ENCODE data around the gene RAPGEF6. TPM values are rescaled to one million over a fixed set of nuclear protein-coding genes. Genes with fewer than 3 reads are reported as not detected.
"Not testable (repeated sequence)": the region's sequence is repeated elsewhere in the genome, so short reads cannot be mapped to it uniquely, and the experiment has no call there.

Gene RAPGEF6
- total RNA-seq, 2 donors from 2014 or later, result 15.5 to 43.0 TPM

DNA sequence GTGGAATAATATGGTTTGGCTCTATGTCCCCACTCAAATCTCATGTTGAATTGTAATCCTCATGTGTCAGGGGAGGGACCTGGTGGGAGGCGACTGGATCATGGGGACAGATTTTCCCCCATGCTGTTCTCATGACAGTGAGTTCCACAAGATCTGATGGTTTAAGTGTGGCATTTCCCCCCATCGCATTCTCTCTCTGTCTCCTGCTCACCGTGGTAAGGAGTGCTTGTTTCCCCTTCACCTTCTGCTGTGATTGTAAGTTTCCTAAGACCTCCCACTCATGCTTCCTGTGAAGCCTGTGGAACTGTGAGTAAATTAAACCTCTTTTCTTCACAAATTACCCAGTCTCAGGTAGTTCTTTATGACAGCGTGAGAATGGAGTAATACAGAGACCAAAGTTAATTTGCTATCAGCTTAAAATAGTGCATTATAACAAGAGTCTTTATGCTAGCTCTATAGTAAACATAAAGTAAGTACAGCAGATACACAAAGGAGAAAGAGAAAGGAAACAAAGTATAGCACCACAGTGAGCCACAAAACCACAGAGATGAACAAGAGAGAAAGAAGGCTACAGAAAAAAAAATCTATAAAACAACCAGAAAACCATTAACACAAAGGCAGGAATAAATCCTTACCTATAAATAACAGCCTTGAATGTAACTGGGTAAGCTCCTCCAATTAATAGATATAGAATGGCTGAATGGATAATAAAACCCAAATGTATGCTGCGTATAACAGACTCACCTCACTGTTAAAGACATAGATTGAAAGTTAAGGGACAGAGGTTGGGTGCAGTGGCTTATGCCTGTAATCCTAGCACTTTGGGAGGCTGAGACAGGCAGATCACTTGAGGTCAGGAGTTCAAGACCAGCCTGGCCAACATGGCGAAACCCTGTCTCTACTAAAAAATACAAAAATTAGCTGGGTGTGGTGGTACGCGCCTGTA, 39.7 kb downstream of the RAPGEF6 start:
- WGBS, result 93% methylated on average over 8 of the region's 8 CpGs
- no peaks in the 10 kb centered on the region for H3K4me1 ChIP-seq (replicated peaks)
- intact Hi-C loops (cut with DNase I), result no loop called here
- H3K27me3 ChIP-seq (replicated peaks; ENCODE audit: insufficient read depth), result no peaks in the 10 kb centered on the region
- DNase-seq (ENCODE audit: low spot score), result no peak
- H3K27ac ChIP-seq, result no peak overlapping the region
- no peak overlapping the region for H3K4me3 ChIP-seq
- TF ChIP-seq POLR2A (IDR thresholded peaks at IDR 0.05), result no peak
- TF ChIP-seq POLR2AphosphoS5 (IDR thresholded peaks at IDR 0.05), result no peak
- TF ChIP-seq, protein P1, sequence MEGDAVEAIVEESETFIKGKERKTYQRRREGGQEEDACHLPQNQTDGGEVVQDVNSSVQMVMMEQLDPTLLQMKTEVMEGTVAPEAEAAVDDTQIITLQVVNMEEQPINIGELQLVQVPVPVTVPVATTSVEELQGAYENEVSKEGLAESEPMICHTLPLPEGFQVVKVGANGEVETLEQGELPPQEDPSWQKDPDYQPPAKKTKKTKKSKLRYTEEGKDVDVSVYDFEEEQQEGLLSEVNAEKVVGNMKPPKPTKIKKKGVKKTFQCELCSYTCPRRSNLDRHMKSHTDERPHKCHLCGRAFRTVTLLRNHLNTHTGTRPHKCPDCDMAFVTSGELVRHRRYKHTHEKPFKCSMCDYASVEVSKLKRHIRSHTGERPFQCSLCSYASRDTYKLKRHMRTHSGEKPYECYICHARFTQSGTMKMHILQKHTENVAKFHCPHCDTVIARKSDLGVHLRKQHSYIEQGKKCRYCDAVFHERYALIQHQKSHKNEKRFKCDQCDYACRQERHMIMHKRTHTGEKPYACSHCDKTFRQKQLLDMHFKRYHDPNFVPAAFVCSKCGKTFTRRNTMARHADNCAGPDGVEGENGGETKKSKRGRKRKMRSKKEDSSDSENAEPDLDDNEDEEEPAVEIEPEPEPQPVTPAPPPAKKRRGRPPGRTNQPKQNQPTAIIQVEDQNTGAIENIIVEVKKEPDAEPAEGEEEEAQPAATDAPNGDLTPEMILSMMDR (IDR thresholded peaks at IDR 0.05), result no peak
- H3K9me3 ChIP-seq, result no peaks in the 10 kb centered on the region
- H3K36me3 ChIP-seq, result no peaks in the 10 kb centered on the region

DNA sequence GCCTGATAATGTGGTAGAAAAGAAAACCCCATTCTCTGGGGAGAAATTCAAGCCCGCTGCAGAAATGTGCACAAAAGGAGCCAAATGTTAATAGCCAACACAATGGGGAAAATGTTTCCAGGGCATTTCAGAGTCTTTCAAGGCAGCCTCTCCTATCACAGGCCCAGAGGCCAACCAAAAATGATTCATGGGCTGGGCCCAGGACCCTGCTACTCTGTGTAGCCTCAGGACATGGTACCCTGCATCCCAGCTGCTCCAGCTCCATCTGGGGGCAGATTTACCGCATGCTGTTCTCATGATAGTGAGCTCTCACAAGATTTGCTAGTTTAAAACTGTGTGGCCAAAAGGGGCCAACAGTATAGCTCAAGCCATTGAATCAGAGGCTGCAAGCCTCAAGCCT, 41.1 kb downstream of the RAPGEF6 start:
- no peaks in the 10 kb centered on the region for H3K36me3 ChIP-seq
- 98% methylated on average over 2 of the region's 2 CpGs for WGBS
- H3K27me3 ChIP-seq (replicated peaks; ENCODE audit: insufficient read depth), result no peaks in the 10 kb centered on the region
- intact Hi-C loops (cut with DNase I), result no loop called here
- DNase-seq (ENCODE audit: low spot score), result no peak
- no peaks in the 10 kb centered on the region for H3K9me3 ChIP-seq
- H3K4me1 ChIP-seq (replicated peaks), result no peaks in the 10 kb centered on the region
- no peak overlapping the region for H3K4me3 ChIP-seq
- H3K27ac ChIP-seq, result no peak overlapping the region
- TF ChIP-seq, protein P1 (IDR thresholded peaks at IDR 0.05), result no peak
- TF ChIP-seq POLR2A (IDR thresholded peaks at IDR 0.05), result no peak
- no peak for TF ChIP-seq POLR2AphosphoS5 (IDR thresholded peaks at IDR 0.05)

DNA sequence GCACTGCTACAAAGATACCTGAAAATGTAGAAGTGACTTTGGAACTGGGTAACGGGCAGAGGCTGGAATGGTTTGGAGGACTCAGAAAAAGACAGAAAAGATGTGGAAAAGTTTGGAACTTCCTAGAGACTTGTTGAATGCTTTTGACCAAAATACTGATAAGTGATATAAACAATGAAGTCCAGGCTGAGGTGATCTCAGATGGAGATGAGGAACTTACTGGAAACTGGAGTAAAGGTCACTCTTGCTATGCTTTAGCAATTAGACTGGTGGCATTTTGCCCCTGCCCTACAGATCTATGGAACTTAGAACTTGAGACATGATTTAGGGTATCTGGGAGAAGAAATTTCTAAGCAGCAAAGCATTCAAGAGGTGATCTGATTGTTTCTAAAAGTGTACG, 41.6 kb downstream of the RAPGEF6 start:
- WGBS, result 83% methylated on average over 2 of the region's 2 CpGs
- H3K36me3 ChIP-seq; H3K9me3 ChIP-seq; intact Hi-C loops (cut with DNase I); H3K4me1 ChIP-seq (replicated peaks); DNase-seq (ENCODE audit: low spot score); H3K27me3 ChIP-seq (replicated peaks; ENCODE audit: insufficient read depth); H3K27ac ChIP-seq; H3K4me3 ChIP-seq: not testable (repeated sequence)

DNA sequence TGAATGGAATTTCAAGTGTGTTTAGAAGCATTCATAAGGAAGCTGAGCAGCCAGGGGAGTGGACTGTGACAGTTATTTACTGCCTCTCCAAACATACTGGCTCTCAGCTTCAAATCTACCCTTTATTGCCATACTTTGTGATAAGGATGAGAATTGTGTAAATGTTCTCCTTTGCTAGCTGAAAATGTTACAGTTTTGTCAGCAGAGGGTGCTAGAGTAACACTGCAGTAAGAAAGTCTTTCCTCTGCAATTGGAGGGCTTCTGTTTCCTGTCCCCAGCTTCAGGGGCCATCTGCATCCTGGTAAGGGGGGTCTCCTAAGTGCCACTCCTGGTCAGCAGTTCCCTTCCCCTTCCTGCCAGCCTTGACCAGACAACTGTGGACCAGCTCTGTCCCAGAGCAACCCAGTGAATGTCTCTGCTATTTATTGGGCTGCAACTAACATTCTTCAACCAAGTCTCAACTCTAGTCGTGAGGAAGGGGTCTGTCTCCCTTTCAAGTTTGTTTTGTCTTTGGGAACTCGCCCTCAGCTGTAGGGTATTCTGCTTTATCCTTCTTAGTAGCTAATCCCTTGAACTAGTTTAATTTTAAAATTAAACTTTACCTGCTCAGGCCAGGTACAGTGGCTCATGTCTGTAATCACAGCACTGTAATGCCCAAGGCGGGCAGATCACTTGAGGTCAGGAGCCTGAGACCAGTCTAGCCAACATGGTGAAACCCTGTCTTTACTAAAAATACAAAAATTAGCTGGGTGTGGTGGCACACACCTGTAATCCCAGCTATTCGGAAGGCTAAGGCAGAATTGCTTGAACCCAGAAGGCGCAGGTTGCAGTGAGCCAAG, 45.3 kb downstream of the RAPGEF6 start:
- no peak overlapping the region for H3K27ac ChIP-seq
- no peaks in the 10 kb centered on the region for H3K9me3 ChIP-seq
- H3K4me3 ChIP-seq, result no peak overlapping the region
- H3K27me3 ChIP-seq (replicated peaks; ENCODE audit: insufficient read depth), result no peaks in the 10 kb centered on the region
- no peak for DNase-seq (ENCODE audit: low spot score)
- no peak for TF ChIP-seq POLR2A (IDR thresholded peaks at IDR 0.05)
- TF ChIP-seq, protein P1 (IDR thresholded peaks at IDR 0.05), result peak in 3 of 4 experiments; percentile 81 to 87 (median 82)
- peak; percentile 31 for TF ChIP-seq POLR2AphosphoS5 (IDR thresholded peaks at IDR 0.05)
- intact Hi-C loops (cut with DNase I), result loop anchor here (1.0 to 5.0 kb wide), 2 partner anchors 418 to 473 kb away; partner anchors contain the start of gene IL3
- H3K36me3 ChIP-seq, result no peaks in the 10 kb centered on the region
- 71% methylated on average over 5 of the region's 5 CpGs for WGBS
- no peaks in the 10 kb centered on the region for H3K4me1 ChIP-seq (replicated peaks)

DNA sequence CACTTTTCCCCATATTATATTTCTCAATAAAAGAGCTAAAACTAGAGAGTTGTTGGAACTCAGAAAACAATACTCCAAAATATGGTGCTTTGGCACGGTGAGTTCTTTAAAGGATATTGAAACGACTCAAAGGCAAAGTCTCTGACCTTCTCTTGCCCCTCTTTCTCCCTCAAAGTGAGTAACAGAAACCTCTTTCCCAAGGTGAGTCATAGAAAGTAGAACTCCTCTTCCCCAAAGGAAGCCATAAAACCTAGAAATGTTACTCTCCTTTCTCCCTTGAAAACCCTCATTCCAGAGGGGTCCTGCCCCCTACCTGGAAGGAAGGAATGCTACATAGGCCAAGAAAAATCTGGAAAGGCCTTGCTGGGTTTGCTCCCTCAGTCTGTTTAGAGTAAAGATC, 47.5 kb downstream of the RAPGEF6 start:
- no peak for TF ChIP-seq POLR2AphosphoS5 (IDR thresholded peaks at IDR 0.05)
- no peak for TF ChIP-seq POLR2A (IDR thresholded peaks at IDR 0.05)
- TF ChIP-seq, protein P1 (IDR thresholded peaks at IDR 0.05), result no peak
- intact Hi-C loops (cut with DNase I), result loop anchor here (5.0 kb wide), 1 partner anchor 475 kb away; the partner anchor contains the start of gene IL3
- 58% methylated on average over 2 of the region's 2 CpGs for WGBS
- H3K4me1 ChIP-seq (replicated peaks), result no peaks in the 10 kb centered on the region
- no peaks in the 10 kb centered on the region for H3K9me3 ChIP-seq
- no peaks in the 10 kb centered on the region for H3K36me3 ChIP-seq
- no peaks in the 10 kb centered on the region for H3K27me3 ChIP-seq (replicated peaks; ENCODE audit: insufficient read depth)
- H3K4me3 ChIP-seq, result no peak overlapping the region
- DNase-seq (ENCODE audit: low spot score), result no peak
- H3K27ac ChIP-seq, result no peak overlapping the region
